HG03039 (cell line): ENCODE results near the gene XYLT1.

ENCODE experiments used
- ATAC-seq: cut with Tn5 transposase; IDR thresholded peaks from one replicate; pipeline ENCODE4 v1.9.1; 2021; ENCODE audit warnings: mild to moderate bottlenecking, moderate library complexity; ENCODE audit not compliant: unreplicated experiment

The XYLT1 gene

GRCh38 chr16:17295948-17296347 is 174.8 kb downstream of the XYLT1 start:
- no peak for ATAC-seq

- no peak for ATAC-seq
Measured at GRCh38 chr16:17294856-17295255, 175.9 kb downstream of the XYLT1 start.

GRCh38 chr16:17293813-17294558 is 176.8 kb downstream of the XYLT1 start:
- ATAC-seq, result no peak

GRCh38 chr16:17291289-17291688 is 179.5 kb downstream of the XYLT1 start:
- no peak for ATAC-seq

- no peak for ATAC-seq
Measured at GRCh38 chr16:17289674-17290635, 180.8 kb downstream of the XYLT1 start.

- no peak for ATAC-seq
Measured at GRCh38 chr16:17289050-17289449, 181.7 kb downstream of the XYLT1 start.

- ATAC-seq, result no peak
Measured at GRCh38 chr16:17287166-17287800, 183.5 kb downstream of the XYLT1 start.

- no peak for ATAC-seq
Measured at GRCh38 chr16:17286443-17286842, 184.3 kb downstream of the XYLT1 start.

GRCh38 chr16:17283016-17283415 is 187.7 kb downstream of the XYLT1 start:
- no peak for ATAC-seq

- no peak for ATAC-seq
Measured at GRCh38 chr16:17282247-17282646, 188.5 kb downstream of the XYLT1 start.

- no peak for ATAC-seq
Measured at GRCh38 chr16:17281052-17281451, 189.7 kb downstream of the XYLT1 start.

GRCh38 chr16:17278988-17279387 is 191.8 kb downstream of the XYLT1 start:
- ATAC-seq, result no peak

- no peak for ATAC-seq
Measured at GRCh38 chr16:17277981-17278381, 192.8 kb downstream of the XYLT1 start.

- no peak for ATAC-seq
Measured at GRCh38 chr16:17276610-17277009, 194.2 kb downstream of the XYLT1 start.

- ATAC-seq, result no peak
Measured at GRCh38 chr16:17276010-17276530, 194.7 kb downstream of the XYLT1 start.

GRCh38 chr16:17275076-17276009 is 195.4 kb downstream of the XYLT1 start:
- ATAC-seq, result no peak

GRCh38 chr16:17273142-17273561 is 197.6 kb downstream of the XYLT1 start:
- ATAC-seq, result no peak

GRCh38 chr16:17272716-17273115 is 198.0 kb downstream of the XYLT1 start:
- ATAC-seq, result no peak

GRCh38 chr16:17271687-17272086 is 199.1 kb downstream of the XYLT1 start:
- no peak for ATAC-seq

- no peak for ATAC-seq
Measured at GRCh38 chr16:17270683-17271109, 200.1 kb downstream of the XYLT1 start.
